ENCODE data around the gene AP2M1. TPM values are rescaled to one million over a fixed set of nuclear protein-coding genes. Genes with fewer than 3 reads are reported as not detected.

The AP2M1 gene
- 10 to 100 TPM; 53.4 to 70.9 TPM for total RNA-seq

DNA sequence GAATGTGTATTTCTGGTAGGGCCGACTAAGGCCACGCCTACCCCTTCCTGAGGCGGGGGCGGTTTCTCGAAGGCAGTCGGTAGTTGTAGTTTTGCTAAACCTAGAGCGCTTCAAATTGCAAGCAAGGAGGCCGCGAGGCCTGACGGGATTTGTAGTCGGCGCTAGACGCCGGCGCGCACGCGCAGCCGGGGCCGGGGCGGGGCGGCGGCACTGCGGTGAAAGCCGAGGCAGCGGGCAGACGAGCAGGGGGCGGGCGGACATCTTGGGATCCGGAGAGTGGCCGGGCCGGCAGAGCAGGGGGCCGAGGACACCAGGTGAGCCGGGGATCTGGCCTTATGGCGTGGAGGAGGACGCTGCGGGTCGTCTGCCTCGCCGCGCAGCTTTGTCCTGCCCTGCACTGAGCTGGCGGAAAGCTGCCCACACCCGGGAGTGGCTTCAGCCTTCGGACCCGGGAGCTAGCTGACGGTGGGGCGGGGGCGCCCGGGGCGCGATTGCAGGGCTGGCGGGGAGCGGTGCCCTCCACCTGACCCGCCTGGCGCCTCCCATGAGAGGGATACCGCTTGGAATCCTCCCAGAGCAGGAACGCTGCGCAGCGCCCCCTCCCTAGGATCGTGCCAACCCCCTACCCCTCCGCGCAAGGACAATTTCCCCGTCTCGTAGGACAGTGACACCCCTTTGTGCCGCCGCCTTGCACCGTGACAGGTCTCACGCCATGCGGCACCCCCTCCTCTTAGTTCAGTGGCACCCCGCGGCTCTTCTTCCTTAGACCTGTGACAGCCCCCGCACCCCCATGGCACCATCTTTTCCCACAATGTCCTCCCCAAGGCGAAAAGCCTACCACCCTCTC, at the start of gene AP2M1:
AP2M1 (plus strand) TSS at position 210 of the 847 bp plus-strand sequence. CDS start 2,139 bp downstream, outside the sequence.
- intact Hi-C loops (cut with DNase I) = no loop called here
- H3K27me3 ChIP-seq = no peaks in the 10 kb centered on the region
- peaks cover 0 to 6% of the 10 kb centered on the region in 2 donors for H3K36me3 ChIP-seq (replicated peaks in 1 of 2; ENCODE audit: insufficient read depth in 1 of 2, low read depth in 2 of 2)
- H3K27ac ChIP-seq = peak within 1 kb of the TSS; percentile 73 to 88 (median 81)
- WGBS, 2 donors = 0 to 1% methylated on average over 37 to 73 of the region's 73 CpGs
- peak within 1 kb of the TSS; percentile 75 to 92 for H3K4me3 ChIP-seq
- TF ChIP-seq, protein P1, sequence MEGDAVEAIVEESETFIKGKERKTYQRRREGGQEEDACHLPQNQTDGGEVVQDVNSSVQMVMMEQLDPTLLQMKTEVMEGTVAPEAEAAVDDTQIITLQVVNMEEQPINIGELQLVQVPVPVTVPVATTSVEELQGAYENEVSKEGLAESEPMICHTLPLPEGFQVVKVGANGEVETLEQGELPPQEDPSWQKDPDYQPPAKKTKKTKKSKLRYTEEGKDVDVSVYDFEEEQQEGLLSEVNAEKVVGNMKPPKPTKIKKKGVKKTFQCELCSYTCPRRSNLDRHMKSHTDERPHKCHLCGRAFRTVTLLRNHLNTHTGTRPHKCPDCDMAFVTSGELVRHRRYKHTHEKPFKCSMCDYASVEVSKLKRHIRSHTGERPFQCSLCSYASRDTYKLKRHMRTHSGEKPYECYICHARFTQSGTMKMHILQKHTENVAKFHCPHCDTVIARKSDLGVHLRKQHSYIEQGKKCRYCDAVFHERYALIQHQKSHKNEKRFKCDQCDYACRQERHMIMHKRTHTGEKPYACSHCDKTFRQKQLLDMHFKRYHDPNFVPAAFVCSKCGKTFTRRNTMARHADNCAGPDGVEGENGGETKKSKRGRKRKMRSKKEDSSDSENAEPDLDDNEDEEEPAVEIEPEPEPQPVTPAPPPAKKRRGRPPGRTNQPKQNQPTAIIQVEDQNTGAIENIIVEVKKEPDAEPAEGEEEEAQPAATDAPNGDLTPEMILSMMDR (IDR thresholded peaks at IDR 0.05) = peak in 1 of 7 experiments; percentile 12
- TF ChIP-seq POLR2A (IDR thresholded peaks at IDR 0.05) = peak in 2 of 3 donors; percentile 68 to 76
- peak; percentile 96 for ATAC-seq
- no peaks in the 10 kb centered on the region for H3K9me3 ChIP-seq
- DNase-seq = peak; percentile 98 to 100 (median 99)
- H3K4me1 ChIP-seq = peaks cover 34% of the 10 kb centered on the region

DNA sequence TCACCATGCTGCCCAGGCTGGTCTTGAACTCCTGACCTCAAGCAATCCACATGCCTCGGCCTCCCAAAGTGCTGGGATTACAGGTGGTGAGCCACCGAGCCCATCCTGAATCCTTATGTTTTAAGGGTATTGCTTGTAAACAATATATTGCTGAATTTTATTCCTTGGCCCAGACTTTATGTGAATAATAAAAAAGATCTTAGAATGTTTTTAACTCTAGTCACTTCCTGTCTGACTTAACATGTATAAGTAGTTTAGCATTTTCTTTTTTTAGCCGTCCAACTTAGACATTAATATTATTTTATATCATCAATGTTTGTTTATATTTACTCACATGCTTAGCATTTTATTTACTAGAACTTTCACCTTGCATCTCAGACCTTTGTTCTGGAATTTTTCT, 48.6 kb upstream of the AP2M1 start:
- H3K27ac ChIP-seq = no peak overlapping the region
- no peak overlapping the region for H3K4me3 ChIP-seq
- ATAC-seq = no peak
- intact Hi-C loops (cut with DNase I) = no loop called here
- no peak for DNase-seq
- H3K9me3 ChIP-seq = no peaks in the 10 kb centered on the region
- H3K36me3 ChIP-seq (replicated peaks in 1 of 2; ENCODE audit: insufficient read depth in 1 of 2, low read depth in 2 of 2) = no peaks in the 10 kb centered on the region
- WGBS, 2 donors = 74 to 82% methylated on average over 3 of the region's 3 CpGs
- no peak for TF ChIP-seq POLR2A (IDR thresholded peaks at IDR 0.05)
- TF ChIP-seq, protein P1 (IDR thresholded peaks at IDR 0.05) = no peak
- no peaks in the 10 kb centered on the region for H3K27me3 ChIP-seq
- no peaks in the 10 kb centered on the region for H3K4me1 ChIP-seq

DNA sequence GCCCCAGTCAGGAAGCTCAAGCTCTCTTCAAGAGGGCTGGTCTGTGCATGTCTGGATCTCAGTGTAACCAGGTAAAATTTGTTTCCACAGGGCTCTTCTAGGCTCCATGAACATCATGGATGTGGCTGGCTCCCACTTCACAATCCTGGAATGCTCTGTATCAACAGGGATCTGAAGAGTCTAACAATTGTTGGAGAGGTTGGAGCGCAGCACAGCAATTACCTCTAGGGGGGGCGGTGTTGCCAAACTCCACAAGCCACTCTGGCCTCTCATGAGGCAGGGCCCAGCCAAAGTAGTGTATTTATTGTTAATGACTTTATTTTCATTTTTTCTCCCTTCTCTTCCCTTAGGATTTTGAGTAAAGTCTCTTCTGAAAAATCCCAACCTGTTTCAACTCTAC, 45.6 kb upstream of the AP2M1 start:
- peak in 2 of 4 donors; percentile 12 to 26 for DNase-seq
- 29 to 46% methylated on average over 2 of the region's 2 CpGs for WGBS, 2 donors
- Histone ChIP-seq H3K9me3 (no peaks in the 10 kb centered on the region), H3K4me1 (peaks cover 4% of the 10 kb centered on the region), H3K27me3 (no peaks in the 10 kb centered on the region), H3K27ac (no peak overlapping the region), H3K36me3 (replicated peaks in 1 of 2; ENCODE audit: insufficient read depth in 1 of 2, low read depth in 2 of 2) (no peaks in the 10 kb centered on the region), H3K4me3 (no peak overlapping the region)
- TF ChIP-seq POLR2A (IDR thresholded peaks at IDR 0.05) = no peak
- TF ChIP-seq, protein P1 (IDR thresholded peaks at IDR 0.05) = peak in 1 of 7 experiments; percentile 13
- intact Hi-C loops (cut with DNase I) = no loop called here
- ATAC-seq = no peak

DNA sequence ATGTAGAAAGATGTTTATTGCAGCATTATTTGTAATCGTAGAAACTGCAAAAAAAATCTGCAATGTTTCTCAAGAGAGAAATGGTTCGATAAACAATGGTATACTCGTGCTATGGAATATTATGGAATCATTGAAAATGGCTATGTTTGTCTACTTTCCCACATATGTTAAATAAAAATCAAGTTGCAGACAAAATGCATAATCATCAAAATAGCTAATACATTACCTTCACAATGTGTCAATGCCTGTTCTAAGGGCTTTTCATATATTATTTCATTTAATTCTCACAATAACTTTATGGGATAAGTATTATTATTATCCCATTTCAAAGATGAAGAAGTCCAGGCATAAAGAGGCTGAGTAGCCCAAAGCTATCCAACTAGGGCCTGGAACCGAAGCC, 41.7 kb upstream of the AP2M1 start:
- no peak for DNase-seq
- ATAC-seq = no peak
- intact Hi-C loops (cut with DNase I) = no loop called here
- H3K4me1 ChIP-seq = peaks cover 19% of the 10 kb centered on the region
- H3K27me3 ChIP-seq = no peaks in the 10 kb centered on the region
- TF ChIP-seq, protein P1 (IDR thresholded peaks at IDR 0.05) = no peak
- TF ChIP-seq POLR2A (IDR thresholded peaks at IDR 0.05) = no peak
- 91 to 95% methylated on average over 4 of the region's 4 CpGs for WGBS, 2 donors
- no peak overlapping the region for H3K27ac ChIP-seq
- H3K9me3 ChIP-seq = no peaks in the 10 kb centered on the region
- H3K36me3 ChIP-seq (replicated peaks in 1 of 2; ENCODE audit: insufficient read depth in 1 of 2, low read depth in 2 of 2) = no peaks in the 10 kb centered on the region
- H3K4me3 ChIP-seq = no peak overlapping the region

Data from body of pancreas (tissue), 4 donors.